Suprapubic skin (tissue), 4 donors: ENCODE results near the gene LRIG3. TPM values are rescaled to one million over a fixed set of nuclear protein-coding genes. Genes with fewer than 3 reads are reported as not detected.

ENCODE experiments used
- DNase-seq, 2 donors: peaks; one replicate each; pipeline ENCODE4 v3.0.0-alpha.2; 2019; ENCODE audit warnings: low spot score in 2 of 2
- H3K27ac ChIP-seq: fragments of 200-600 bp; sonication (generic); one replicate; pipeline ENCODE4 v1.5.1; 2019
- H3K27me3 ChIP-seq: fragments of 200-600 bp; sonication (generic); one replicate; pipeline ENCODE4 v1.5.1; 2019
- H3K36me3 ChIP-seq: fragments of 200-600 bp; sonication (generic); one replicate; pipeline ENCODE4 v1.5.1; 2019
- H3K4me1 ChIP-seq: fragments of 200-600 bp; sonication (generic); one replicate; pipeline ENCODE4 v1.5.1; 2019
- H3K4me3 ChIP-seq: fragments of 200-600 bp; sonication (generic); one replicate; pipeline ENCODE4 v1.5.1; 2019; ENCODE audit warnings: mild to moderate bottlenecking
- H3K9me3 ChIP-seq: fragments of 200-600 bp; sonication (generic); one replicate; pipeline ENCODE4 v1.5.1; 2019
- CTCF ChIP-seq, 2 donors: fragments of 200-600 bp in 1 of 2; fragments of 450-650 bp in 1 of 2; sonication (generic) in 1 of 2; IDR thresholded peaks; one replicate each; pipeline ENCODE4 v1.5.1; 2016 to 2019; ENCODE audit warnings: antibody characterized with exemption in 2 of 2, mild to moderate bottlenecking in 1 of 2, moderate library complexity in 1 of 2
- EP300 ChIP-seq: sonication (generic); formaldehyde crosslinking; IDR thresholded peaks from one replicate; pipeline ENCODE4 v1.6.1; 2017; ENCODE audit warnings: antibody characterized with exemption
- POLR2A ChIP-seq, 2 donors: fragments of 450-650 bp; IDR thresholded peaks; one replicate each; pipeline ENCODE4 v1.6.1; 2017; ENCODE audit warnings: antibody characterized with exemption in 2 of 2, mild to moderate bottlenecking in 2 of 2, moderate library complexity in 2 of 2
- POLR2AphosphoS5 ChIP-seq, 3 donors: sonication (generic); formaldehyde crosslinking; IDR thresholded peaks; one replicate each; pipeline ENCODE4 v1.6.1; 2017; ENCODE audit warnings: antibody characterized with exemption in 3 of 3
- WGBS: methylation state at CpG from one replicate; pipeline ENCODE4 v1.1.5; 2018; 5-methylcytosine and 5-hydroxymethylcytosine counted together
- total RNA-seq, 4 donors: library from RNA; depleted of rRNA; stranded (reverse); fragments of >200 nt; gene quantifications; one replicate each; pipeline ENCODE4 v1.1.0, GENCODE V29; 2016

LRIG3 gene
- total RNA-seq, 4 donors from 2014 or later: 56.5 to 225 (median 110) TPM

- Histone ChIP-seq H3K27me3 (no peaks in the 10 kb centered on the region), H3K36me3 (peaks cover 68% of the 10 kb centered on the region), H3K4me3 (no peak overlapping the region), H3K4me1 (peaks cover 5% of the 10 kb centered on the region), H3K27ac (no peak overlapping the region), H3K9me3 (no peaks in the 10 kb centered on the region)
- no peak for DNase-seq
- WGBS: 60% methylated on average over 5 of the region's 5 CpGs
- no peak for TF ChIP-seq POLR2AphosphoS5 (IDR thresholded peaks at IDR 0.05)
- no peak for TF ChIP-seq EP300
- no peak for TF ChIP-seq POLR2A (IDR thresholded peaks at IDR 0.05)
- no peak for TF ChIP-seq CTCF (IDR thresholded peaks at IDR 0.05)
Measured at GRCh38 chr12:58873496-58873895, 46.8 kb downstream of the LRIG3 start.

GRCh38 chr12:58871556-58871955, 48.7 kb downstream of the LRIG3 start:
- H3K27ac ChIP-seq: no peak overlapping the region
- 56% methylated on average over 5 of the region's 5 CpGs for WGBS
- DNase-seq: no peak
- TF ChIP-seq CTCF (IDR thresholded peaks at IDR 0.05) (no peak), EP300 (no peak), POLR2A (IDR thresholded peaks at IDR 0.05) (no peak), POLR2AphosphoS5 (IDR thresholded peaks at IDR 0.05) (no peak)
- no peaks in the 10 kb centered on the region for H3K9me3 ChIP-seq
- peaks cover 55% of the 10 kb centered on the region for H3K36me3 ChIP-seq
- no peaks in the 10 kb centered on the region for H3K27me3 ChIP-seq
- peaks cover 5% of the 10 kb centered on the region for H3K4me1 ChIP-seq
- no peak overlapping the region for H3K4me3 ChIP-seq

- TF ChIP-seq EP300: no peak
- TF ChIP-seq POLR2AphosphoS5 (IDR thresholded peaks at IDR 0.05): no peak
- TF ChIP-seq CTCF (IDR thresholded peaks at IDR 0.05): no peak
- TF ChIP-seq POLR2A (IDR thresholded peaks at IDR 0.05): no peak
- Histone ChIP-seq H3K4me3 (no peak overlapping the region), H3K27ac (no peak overlapping the region), H3K36me3 (peaks cover 51% of the 10 kb centered on the region), H3K27me3 (no peaks in the 10 kb centered on the region), H3K9me3 (no peaks in the 10 kb centered on the region), H3K4me1 (peaks cover 5% of the 10 kb centered on the region)
- WGBS: 38% methylated on average over 4 of the region's 4 CpGs
- no peak for DNase-seq
Measured at GRCh38 chr12:58870595-58870994, 49.7 kb downstream of the LRIG3 start.

GRCh38 chr12:58860788-58861240, 59.5 kb downstream of the LRIG3 start:
- Histone ChIP-seq H3K4me3 (no peak overlapping the region), H3K27me3 (no peaks in the 10 kb centered on the region), H3K4me1 (peaks cover 6% of the 10 kb centered on the region), H3K36me3 (peaks cover under 1% of the 10 kb centered on the region), H3K9me3 (no peaks in the 10 kb centered on the region), H3K27ac (no peak overlapping the region)
- no peak for DNase-seq
- TF ChIP-seq CTCF (IDR thresholded peaks at IDR 0.05) (no peak), EP300 (no peak)
- 51% methylated on average over 4 of the region's 4 CpGs for WGBS

GRCh38 chr12:58860056-58860787, 60.1 kb downstream of the LRIG3 start:
- no peak for TF ChIP-seq POLR2A (IDR thresholded peaks at IDR 0.05)
- no peak for TF ChIP-seq EP300
- TF ChIP-seq POLR2AphosphoS5 (IDR thresholded peaks at IDR 0.05): no peak
- TF ChIP-seq CTCF (IDR thresholded peaks at IDR 0.05): no peak
- Histone ChIP-seq H3K36me3 (no peaks in the 10 kb centered on the region), H3K27me3 (no peaks in the 10 kb centered on the region), H3K27ac (no peak overlapping the region), H3K4me1 (peaks cover 11% of the 10 kb centered on the region), H3K4me3 (no peak overlapping the region), H3K9me3 (no peaks in the 10 kb centered on the region)
- 90% methylated on average over 6 of the region's 8 CpGs for WGBS
- no peak for DNase-seq
